GM21825 (cell line): ENCODE measurements around the gene TLR10.
A peak's percentile ranks its signal among the peaks of the same experiment; 100 is the strongest.
"Not testable (repeated sequence)": the region's sequence is repeated elsewhere in the genome, so short reads cannot be mapped to it uniquely, and the experiment has no call there.

Experiments
- ATAC-seq: cut with Tn5 transposase; IDR thresholded peaks from one replicate; pipeline ENCODE4 v1.9.1; 2021; ENCODE audit warnings: mild to moderate bottlenecking, moderate library complexity; ENCODE audit not compliant: unreplicated experiment

TLR10 gene, protein sequence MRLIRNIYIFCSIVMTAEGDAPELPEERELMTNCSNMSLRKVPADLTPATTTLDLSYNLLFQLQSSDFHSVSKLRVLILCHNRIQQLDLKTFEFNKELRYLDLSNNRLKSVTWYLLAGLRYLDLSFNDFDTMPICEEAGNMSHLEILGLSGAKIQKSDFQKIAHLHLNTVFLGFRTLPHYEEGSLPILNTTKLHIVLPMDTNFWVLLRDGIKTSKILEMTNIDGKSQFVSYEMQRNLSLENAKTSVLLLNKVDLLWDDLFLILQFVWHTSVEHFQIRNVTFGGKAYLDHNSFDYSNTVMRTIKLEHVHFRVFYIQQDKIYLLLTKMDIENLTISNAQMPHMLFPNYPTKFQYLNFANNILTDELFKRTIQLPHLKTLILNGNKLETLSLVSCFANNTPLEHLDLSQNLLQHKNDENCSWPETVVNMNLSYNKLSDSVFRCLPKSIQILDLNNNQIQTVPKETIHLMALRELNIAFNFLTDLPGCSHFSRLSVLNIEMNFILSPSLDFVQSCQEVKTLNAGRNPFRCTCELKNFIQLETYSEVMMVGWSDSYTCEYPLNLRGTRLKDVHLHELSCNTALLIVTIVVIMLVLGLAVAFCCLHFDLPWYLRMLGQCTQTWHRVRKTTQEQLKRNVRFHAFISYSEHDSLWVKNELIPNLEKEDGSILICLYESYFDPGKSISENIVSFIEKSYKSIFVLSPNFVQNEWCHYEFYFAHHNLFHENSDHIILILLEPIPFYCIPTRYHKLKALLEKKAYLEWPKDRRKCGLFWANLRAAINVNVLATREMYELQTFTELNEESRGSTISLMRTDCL

DNA sequence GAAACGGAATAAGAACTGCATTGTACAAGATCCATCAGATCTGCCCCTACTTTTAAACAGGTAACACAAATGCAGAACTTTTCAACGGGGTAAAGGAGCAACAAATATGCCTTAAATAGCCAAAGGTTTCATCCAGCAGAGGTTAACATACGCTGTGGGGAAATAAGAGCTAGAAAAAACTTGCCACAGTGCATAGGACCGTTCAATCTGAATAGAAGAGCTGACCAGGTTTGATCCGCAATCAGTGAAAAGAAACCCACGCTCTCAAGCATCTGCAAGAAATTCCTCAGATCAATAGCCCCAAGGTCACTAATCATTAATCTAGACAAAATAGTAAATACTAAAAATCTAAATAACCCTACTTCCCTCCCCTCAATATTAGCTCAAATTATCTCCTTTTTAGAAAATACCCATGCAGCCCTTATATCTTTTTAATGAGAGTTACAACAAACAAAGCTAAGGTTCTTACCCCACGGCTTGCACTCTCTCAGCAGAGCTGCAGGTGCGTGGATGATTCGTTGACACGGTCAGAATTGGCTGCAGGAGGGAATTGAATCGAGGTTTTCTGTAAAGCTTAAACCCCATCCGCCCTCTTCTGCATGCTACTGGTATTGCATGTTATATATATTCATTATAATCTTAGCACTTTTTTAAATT is at the start of gene TLR10:
TSS of gene TLR10 (minus strand) at position 539 of the 657 bp plus-strand sequence. CDS start 7,400 bp downstream, outside the sequence.
- ATAC-seq, result peak; percentile 68

DNA sequence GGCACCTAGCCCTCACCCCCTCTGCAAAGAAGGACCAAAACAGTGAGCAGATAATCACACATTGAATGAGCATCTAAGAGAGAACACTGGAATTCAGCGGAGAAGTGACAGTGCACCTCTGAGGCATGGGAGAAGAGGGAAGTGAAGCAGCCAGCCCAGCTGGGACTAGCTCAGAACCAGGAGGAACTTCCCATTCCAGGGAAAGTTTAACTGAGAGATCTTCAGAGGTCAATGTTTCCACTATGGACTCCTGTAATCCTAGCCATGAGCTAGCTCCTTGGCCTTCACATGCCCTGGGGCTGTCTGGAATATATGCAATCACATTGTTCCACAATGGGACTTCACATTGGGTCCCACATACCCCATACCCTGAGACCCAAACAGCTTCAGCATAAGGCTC is 49.4 kb upstream of the TLR10 start:
- ATAC-seq, result no peak

DNA sequence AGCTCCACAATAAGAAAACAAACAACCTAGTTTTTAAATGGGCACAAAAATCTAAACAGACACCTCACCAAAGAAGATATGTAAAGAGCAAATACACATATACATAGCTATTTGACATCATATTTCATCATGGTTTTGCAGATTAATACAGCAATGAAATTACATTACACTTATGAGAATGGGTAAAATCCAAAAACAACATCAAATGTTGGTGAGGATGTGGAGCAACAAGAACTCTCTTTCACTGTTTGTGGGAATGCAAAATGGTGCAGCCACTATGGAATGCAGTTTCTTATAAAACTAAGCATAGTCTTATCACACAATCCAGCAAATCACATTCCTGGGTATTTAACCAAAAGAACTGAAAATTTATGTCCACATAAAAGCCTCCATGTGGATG is 48.9 kb upstream of the TLR10 start:
- no peak for ATAC-seq

DNA sequence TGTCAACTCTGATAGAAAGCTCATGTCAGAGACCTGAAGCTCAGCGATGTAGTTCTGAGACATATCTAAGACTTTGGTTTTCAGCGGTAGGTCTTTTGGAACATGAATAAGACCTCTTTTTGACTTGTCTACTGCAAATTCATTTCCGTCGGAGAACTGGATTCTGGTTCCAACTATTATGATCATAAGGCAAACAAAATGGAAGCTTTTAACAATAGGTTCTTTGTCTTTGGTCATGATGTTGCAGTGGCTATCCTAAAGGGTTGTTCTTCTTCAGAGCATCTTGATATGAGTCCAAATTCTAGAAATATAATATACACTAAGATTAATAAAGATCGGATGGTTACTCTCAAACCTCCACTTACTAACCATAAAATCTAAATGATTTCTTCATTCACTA is 46.4 kb upstream of the TLR10 start:
- ATAC-seq, result no peak

DNA sequence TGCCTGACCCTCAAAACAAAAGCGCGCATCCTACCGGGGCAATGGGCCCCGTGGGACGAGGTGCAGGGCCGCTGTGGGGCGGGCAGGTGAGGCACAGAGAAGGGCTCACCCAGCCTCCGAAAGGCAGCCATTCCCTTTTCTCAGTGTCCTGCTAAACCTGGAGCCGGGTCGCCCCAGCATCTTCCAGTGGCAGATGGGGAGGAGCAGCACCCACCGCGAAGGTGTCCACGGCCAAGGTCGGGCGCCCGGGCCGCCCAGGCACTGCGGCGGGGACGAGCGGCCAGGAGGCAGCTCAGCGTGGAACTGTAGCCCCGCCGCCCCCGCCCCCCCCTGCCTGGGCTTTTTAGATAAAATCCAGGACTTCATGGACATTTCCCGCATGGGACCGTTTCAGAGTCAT is 41.0 kb upstream of the TLR10 start:
- ATAC-seq, result no peak

DNA sequence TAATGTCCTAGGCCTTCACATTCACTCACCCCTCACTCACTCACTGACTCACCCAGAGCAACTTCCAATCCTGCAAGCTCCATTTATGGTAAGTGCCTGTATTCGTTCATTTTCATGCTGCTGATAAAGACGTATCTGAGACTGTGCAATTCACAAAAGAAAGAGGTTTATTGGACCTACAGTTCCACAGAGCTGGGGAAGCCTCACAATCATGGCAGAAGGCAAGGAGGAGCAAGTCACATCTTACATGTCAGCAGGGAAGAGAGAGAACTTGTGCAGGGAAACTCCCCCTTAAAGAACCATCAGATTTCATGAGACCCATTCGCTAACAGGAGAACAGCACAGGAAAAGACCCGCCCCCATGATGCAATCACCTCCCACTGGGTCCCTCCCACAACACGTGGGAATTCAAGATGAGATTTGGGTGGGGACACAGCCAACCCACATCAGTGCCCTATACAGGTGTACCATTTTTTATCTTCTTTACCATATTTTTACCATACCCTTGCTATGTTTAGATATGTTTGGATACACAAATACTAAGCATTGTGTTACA is 40.0 kb upstream of the TLR10 start:
- no peak for ATAC-seq

DNA sequence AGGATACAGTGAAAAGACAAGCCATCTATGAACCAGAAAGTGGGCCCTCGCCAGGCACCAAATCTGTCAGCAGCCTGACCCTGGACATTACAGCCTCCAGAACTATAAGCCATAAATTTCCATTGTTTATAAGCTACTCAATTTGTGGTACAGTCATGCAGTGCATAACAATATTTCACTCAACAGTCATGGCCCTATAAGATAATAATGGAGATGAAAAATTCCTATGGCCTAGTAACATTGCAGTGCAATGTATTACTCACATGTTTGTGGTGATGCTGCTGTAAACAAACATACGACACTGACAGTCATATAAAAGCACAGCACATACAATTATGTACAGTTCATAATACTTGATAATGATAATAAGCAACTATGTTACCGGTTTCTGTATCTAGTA is 38.9 kb upstream of the TLR10 start:
- ATAC-seq, result no peak

DNA sequence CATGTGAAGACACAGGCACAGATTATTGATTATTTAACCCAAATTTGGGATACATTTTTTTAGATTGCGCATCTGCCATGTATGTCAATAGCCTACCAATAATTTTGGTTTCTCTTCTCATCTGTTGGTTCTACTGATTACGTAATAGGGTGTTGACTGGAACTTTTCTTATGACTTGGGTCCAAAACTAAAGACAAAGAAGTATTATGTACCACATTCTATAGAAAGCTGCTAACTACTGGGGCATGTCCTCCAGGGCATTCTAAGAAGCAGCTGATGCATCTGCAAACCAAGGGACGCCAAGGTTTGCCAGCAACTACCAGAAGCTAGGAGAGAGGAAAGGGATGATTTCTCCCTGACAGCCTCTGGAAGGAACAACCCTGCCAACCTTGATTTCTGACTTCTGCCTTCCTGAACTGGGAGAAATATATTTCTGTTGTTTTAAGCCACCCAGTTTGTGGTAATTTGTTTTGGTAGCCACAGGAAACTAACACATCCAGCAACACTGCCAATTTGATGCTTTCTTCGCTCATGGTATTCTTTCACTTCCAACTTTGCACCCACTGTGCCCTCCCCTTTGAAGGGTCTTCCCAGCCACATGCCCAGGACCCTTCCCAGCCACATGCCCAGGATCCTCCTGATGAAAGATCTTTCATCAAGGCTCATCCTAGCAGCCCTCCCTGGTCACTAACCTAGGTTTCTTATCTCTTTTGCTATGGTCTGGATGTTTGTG is 37.7 kb upstream of the TLR10 start:
- ATAC-seq, result peak; percentile 45

DNA sequence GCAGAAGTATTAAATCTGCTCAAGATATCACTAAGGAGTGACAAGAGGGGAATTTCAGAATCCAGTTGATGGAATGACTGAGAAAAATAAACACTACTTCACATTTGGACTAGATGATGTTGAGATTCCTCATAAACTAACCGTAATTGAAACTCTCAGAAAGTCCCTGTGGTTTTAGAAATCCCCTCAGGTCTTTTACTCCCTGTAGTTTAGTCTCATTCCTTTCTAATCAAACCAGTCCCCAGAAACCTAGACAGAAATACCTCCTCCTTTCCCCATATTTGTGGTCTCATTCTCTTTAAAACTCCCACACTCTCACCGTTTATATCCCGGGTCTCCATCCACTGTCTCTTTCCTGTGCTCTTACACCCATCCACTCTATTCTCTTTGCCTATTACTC is 36.8 kb upstream of the TLR10 start:
- ATAC-seq, result no peak

DNA sequence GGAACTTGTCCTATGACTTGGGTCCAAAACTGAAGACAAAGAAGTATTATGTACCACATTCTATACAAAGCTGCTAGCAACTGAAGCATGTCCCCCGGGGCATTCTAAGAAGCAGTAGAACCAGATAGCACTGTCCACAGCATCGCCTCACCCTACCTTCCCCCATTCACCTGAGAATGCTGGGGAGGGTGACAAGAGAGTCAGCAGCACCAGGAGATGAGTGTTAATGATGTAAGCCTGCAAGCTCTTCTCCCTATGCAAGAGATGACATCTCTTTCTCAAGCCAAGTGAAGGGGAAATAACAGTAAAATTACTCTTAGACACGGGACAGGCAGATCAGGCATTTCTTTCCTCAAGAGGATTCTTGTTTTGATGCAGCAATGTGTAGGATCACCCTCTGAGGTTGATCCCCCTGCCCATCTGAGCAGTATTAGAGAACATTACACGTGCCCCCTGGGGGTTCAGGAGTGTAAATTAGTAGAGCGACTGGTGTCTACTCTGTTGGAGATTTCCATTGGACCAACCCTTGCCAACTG is 35.7 kb upstream of the TLR10 start:
- peak; percentile 56 for ATAC-seq

DNA sequence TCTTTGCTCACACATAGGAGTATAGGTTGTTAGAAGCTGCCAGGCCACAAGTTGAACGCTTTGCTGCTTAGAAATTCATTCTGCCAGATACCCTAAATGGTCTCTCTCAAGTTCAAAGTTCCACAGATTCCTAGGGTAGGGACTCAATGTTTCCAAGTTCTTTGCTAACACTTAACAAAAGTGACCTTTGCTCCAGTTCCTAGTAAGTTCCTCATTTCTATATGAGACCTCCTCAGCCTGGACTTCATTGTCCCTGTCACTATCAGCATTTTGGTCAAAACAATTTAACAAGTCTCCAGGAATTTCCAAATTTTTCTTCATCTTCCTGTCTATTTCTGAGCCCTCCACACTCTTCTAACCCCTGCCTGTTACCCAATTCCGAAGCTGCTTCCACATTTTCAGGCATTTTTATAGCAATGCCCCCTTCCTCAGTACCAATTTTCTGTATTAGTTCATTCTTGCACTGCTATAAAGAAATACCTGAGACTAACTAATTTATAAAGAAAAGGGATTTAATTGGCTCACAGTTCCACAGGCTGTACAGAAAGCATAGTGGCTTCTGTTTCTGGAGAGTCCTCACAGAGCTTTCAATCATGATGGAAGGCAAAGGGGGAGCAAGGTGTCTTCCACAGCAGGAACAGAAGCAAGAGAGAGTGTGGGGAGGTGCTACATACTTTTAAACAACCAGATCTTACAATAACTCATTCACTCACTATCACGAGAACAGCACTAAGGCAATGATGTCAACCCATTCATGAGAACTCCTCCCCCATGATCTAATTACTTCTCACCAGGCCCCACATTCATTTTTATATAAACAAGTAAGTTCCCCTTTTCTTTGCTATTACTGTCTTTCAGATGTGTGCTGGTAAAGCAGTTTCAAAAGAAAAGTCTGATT is 33.3 kb upstream of the TLR10 start:
- ATAC-seq, result no peak

DNA sequence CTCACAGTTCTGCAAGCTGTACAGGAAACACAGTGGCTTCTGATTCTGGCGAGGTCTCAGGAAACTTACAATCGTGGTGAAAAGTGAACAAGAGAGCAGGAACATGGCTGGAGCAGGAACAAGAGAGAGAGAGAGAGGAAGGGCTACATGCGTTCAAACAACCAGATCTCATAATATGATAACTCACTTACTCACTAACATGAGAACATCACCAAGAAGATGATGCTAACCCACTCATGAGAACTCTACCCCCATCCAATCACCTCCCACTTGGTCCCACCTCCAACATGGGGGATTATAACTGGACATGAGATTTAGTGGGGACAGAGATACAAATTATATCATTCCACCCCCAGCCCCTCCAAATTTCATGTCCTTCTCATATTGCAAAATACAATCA is 31.6 kb upstream of the TLR10 start:
- no peak for ATAC-seq

DNA sequence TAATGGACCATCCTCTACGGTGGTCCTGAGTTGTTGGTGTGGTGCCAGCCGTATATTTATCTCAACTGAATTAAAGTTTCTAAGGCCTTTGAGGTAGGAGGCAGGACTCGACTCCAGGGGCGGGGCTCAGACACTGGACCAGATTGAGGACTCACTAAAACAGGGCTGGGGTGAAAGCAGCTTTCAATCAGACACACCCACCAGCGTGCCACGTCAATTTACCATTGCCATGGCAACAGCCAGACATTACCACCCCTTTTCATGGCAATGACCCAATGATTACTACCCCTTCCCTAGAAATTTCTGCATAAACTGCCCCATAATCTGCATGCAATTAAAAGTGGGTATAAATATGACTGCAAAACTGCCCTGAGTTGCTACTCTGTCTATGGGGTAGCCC is 28.5 kb upstream of the TLR10 start:
- no peak for ATAC-seq

DNA sequence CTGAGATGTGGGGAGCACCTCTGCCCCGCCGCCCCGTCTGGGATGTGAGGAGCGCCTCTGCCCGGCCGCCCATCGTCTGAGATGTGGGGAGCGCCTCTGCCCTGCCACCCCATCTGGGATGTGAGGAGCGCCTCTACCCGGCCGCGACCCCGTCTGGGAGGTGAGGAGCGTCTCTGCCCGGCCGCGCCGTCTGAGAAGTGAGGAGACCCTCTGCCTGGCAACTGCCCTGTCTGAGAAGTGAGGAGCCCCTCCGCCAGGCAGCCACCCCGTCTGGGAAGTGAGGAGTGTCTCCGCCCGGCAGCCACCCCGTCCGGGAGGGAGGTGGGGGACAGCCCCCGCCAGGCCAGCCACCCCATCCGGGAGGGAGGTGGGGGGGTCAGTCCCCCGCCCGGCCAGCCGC is 24.7 kb upstream of the TLR10 start:
- ATAC-seq, result not testable (repeated sequence)

DNA sequence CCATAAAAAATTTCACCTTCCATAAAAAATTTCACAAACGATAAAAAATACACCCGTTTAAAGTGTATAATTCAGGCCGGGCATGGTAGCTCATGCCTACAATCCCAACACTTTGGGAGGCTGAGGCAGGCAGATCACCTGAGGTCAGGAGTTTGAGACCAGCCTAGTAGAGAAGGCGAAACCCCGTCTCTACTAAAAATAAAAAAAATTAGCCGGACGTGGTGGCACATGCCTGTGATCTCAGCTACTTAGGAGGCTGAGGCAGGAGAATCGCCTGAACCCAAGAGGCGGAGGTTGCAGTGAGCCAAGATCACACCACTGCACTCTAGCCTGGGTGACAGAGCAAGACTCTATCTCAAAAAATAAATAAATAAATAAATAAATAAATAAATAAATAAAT is 23.5 kb upstream of the TLR10 start:
- not testable (repeated sequence) for ATAC-seq

DNA sequence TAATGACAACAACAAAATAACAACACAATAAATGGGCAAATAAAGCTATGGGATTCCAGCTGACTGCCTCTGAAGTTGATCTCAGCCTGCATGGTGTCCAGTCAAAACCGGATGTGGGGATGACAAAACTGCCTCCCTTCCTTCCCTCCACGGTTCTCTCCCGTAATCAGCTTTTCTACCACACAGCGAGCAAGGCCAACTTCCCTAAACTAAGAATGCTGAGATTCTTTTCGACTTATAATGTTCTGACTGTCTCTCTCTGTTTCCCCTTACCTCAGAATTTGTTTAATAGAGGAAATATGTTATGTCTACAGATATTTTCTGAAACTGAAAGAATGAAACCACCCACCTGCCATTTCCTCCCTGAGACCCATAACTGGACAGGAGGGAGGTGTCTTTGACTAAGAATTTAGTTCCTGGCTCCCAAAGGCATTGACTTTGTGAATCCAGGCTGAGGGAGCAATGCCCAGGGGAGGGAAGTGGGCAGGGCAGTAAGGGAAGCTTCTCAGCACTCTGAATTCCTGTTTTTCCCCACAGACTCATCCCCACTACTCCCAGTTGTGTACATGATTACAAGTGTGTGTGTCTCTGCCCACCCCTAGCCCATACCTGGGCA is 22.8 kb upstream of the TLR10 start:
- peak; percentile 56 for ATAC-seq

DNA sequence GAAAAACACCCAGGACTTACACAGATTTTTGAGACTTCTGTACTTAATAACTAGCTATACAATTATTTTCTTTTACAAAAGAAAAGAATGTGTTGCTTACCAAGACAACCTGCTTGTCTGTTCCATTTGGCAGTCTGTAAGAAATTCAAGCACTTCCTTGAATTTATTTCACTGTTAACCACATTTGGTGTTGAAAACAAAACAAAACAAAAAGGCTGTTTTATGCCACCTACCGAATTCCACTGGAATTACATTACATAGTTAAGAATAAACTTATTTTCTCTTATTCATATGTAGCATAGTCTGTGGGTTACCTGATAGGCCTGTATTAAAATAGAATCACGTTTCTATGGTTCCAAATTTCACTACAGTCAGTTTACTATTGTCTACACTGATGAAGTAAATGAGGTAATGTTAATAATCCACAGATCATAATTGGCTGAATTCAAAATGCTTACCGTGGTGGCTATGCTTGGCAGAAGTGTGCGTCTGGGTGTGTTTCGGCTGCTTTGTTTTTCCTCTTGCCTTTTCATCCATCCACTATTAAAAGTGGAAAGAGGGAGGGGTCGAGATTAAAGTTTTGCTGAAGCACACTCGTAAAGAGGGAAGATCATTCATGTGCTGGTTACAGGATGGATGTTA is 22.0 kb upstream of the TLR10 start, which contains the start of gene TLR1:
TSS of gene TLR1 (minus strand) at position 138 of the 642 bp plus-strand sequence. CDS start 5,960 bp downstream, outside the sequence.
- ATAC-seq, result peak; percentile 26
